HepG2 (cell line): ENCODE results near the gene TAF3.

Experiments
- ESRRA ChIP-seq: sonication (generic); formaldehyde crosslinking; IDR thresholded peaks from 2 replicates; pipeline ENCODE4 v1.5.1; 2020; ENCODE audit warnings: mild to moderate bottlenecking, low read depth, missing genetic modification reagents
- MEIS1 ChIP-seq: sonication (generic); formaldehyde crosslinking; IDR thresholded peaks from 2 replicates; pipeline ENCODE4 v1.9.0; 2021; ENCODE audit warnings: mild to moderate bottlenecking, missing genetic modification reagents, moderate library complexity, borderline replicate concordance

GRCh38 chr10:7982727-7983126, 164.4 kb downstream of the TAF3 start:
- TF ChIP-seq MEIS1 (CRISPR knock-in tag) (no peak), ESRRA (no peak)
